NB4 (cell line): Measurements from ENCODE around the gene WNT7A.

Source experiments
- DNase-seq: peaks from one replicate; pipeline ENCODE4 v3.0.0; 2010; ENCODE audit warnings: low read depth
- H3K4me3 ChIP-seq: one replicate; pipeline ENCODE4 v1.5.1; 2011; ENCODE audit warnings: mild to moderate bottlenecking, low read depth, low read length, moderate library complexity
- CTCF ChIP-seq: IDR thresholded peaks from one replicate; pipeline ENCODE4 v1.5.1; 2012; ENCODE audit warnings: low read depth, low read length
- MYC ChIP-seq: IDR thresholded peaks from 2 replicates; pipeline ENCODE4 v1.6.1; 2011; ENCODE audit warnings: low read depth, low read length
- POLR2A ChIP-seq: IDR thresholded peaks from 2 replicates; pipeline ENCODE4 v1.6.1; 2011; ENCODE audit warnings: mild to moderate bottlenecking; ENCODE audit not compliant: insufficient read length; ENCODE audit errors: extremely low read depth
- TF ChIP-seq, protein P1 (sequence below): IDR thresholded peaks from 2 replicates; pipeline ENCODE4 v1.6.1; 2011; ENCODE audit warnings: low read depth, low read length

The WNT7A gene

GRCh38 chr3:13876451-13877100 lies 3.3 kb downstream of the WNT7A start:
- TF ChIP-seq POLR2A: no peak
- TF ChIP-seq, protein P1, sequence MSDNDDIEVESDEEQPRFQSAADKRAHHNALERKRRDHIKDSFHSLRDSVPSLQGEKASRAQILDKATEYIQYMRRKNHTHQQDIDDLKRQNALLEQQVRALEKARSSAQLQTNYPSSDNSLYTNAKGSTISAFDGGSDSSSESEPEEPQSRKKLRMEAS: no peak
- no peak for TF ChIP-seq CTCF
- no peak for TF ChIP-seq MYC
- DNase-seq: no peak
- H3K4me3 ChIP-seq: no peak overlapping the region

DNA sequence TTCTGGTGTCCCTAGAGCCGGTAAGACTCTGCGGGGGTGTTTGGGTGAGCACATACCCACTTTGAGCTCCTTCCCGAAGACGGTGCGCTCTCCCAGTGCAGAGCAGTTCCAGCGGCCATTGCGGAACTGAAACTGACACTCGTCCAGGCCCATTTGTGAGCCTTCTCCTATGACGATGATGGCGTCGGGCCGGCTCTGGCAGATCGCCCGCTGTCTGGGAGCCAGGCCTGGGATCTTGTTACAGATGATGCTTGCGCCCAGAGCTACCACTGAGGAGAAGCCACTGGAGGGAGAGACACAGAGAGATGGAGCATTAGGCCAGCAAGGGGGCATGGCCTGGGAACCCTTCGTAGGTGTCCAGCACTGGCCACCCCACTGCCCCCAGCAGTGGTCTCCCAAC lies 5.0 kb downstream of the WNT7A start:
- DNase-seq: no peak
- no peak overlapping the region for H3K4me3 ChIP-seq
- TF ChIP-seq MYC: no peak
- TF ChIP-seq, protein P1: no peak
- no peak for TF ChIP-seq POLR2A
- no peak for TF ChIP-seq CTCF

GRCh38 chr3:13873818-13874217 lies 6.1 kb downstream of the WNT7A start:
- TF ChIP-seq CTCF (no peak), POLR2A (no peak), MYC (no peak)
- TF ChIP-seq, protein P1: no peak
- DNase-seq: no peak
- no peak overlapping the region for H3K4me3 ChIP-seq

DNA sequence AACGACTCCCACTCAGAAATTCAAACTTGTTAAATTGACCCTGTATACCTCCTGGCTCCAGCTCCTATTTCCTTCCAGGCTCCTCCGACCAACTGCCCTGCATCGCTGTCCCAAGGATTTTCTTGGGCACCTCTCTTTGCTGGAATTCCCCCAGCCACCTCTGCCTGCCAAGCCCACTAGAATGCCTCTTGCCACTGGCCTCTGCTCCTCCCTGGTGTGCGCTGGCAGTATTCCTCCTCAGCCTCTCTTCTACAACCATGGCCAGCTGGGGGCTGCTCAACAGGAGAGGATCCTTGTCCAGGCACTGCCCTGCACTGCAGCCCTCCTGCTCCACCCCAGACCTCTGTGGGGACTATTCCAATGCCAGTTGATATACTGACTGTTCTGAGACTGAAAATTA lies 7.4 kb downstream of the WNT7A start:
- no peak for DNase-seq
- no peak overlapping the region for H3K4me3 ChIP-seq
- TF ChIP-seq, protein P1: no peak
- TF ChIP-seq POLR2A (no peak), CTCF (no peak)

- no peak overlapping the region for H3K4me3 ChIP-seq
- DNase-seq: no peak
- TF ChIP-seq, protein P1: no peak
- TF ChIP-seq CTCF (no peak), MYC (no peak), POLR2A (no peak)
Measured at GRCh38 chr3:13871791-13872190, 8.1 kb downstream of the WNT7A start.

- no peak for DNase-seq
- TF ChIP-seq CTCF (no peak), POLR2A (no peak), MYC (no peak)
- H3K4me3 ChIP-seq: no peak overlapping the region
Measured at GRCh38 chr3:13870902-13871301, 9.0 kb downstream of the WNT7A start.
